Measurements from ENCODE around the gene RGS13. TPM values are rescaled to one million over a fixed set of nuclear protein-coding genes. Genes with fewer than 3 reads are reported as not detected.

The RGS13 gene
- total RNA-seq, 2 donors from 2014 or later, result 1.0 to 1.1 TPM

DNA sequence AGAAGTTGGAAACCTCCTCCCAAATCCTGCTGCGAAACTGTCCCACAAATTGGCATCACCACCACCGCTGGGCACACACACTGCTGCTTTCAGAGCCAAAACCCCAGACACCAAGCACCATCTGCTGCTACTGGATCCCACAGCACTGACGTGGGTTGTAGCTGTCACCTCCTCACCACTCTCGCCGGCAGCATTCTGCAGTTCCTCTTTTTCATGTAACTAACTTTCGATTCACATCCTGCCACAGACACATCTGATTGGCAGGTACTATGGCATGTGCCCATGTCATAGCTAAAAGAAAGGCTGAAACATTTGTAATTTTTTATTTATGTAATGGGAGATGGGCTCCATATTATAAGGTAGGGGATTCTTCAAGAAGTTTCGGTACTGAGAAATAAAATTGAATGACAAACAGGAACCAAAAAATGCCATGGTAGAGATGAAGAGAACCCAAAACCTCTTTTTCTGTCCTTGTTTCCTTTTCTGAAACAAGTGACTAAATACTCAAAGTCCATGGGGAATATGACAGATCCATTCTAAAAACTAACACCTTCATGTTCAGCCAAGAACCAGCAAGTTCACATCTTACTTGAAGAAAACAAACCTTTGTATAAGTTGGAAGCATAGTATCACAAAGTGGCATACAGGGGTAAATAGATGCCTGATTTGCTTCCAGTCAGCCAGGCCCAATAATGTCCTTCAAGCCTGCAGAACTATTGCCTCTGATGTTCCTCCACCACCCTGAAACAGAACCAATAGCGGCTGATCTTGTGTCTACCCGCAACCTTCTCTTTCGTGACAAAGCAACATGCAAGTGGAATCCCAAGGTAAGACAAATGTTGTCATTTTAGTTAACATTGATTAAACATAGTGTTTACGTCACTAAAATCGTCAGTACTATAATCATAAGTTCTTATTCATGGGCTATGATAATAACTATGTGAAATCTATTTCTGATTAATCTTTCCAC lies 26.6 kb upstream of the RGS13 start:
- H3K9ac ChIP-seq (ENCODE audit: low read depth in 2 of 2, low read length in 2 of 2), result no peak overlapping the region
- TF ChIP-seq, protein P1, sequence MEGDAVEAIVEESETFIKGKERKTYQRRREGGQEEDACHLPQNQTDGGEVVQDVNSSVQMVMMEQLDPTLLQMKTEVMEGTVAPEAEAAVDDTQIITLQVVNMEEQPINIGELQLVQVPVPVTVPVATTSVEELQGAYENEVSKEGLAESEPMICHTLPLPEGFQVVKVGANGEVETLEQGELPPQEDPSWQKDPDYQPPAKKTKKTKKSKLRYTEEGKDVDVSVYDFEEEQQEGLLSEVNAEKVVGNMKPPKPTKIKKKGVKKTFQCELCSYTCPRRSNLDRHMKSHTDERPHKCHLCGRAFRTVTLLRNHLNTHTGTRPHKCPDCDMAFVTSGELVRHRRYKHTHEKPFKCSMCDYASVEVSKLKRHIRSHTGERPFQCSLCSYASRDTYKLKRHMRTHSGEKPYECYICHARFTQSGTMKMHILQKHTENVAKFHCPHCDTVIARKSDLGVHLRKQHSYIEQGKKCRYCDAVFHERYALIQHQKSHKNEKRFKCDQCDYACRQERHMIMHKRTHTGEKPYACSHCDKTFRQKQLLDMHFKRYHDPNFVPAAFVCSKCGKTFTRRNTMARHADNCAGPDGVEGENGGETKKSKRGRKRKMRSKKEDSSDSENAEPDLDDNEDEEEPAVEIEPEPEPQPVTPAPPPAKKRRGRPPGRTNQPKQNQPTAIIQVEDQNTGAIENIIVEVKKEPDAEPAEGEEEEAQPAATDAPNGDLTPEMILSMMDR (IDR thresholded peaks at IDR 0.05), result no peak
- H3K27ac ChIP-seq, result no peak overlapping the region
- no peak overlapping the region for H3K4me3 ChIP-seq
- no peaks in the 10 kb centered on the region for H3K9me3 ChIP-seq
- intact Hi-C loops (cut with DNase I), result loop anchor here (5.0 kb wide), 1 partner anchor 132 kb away; no protein-coding TSS in a partner anchor
- H3K27me3 ChIP-seq, result no peaks in the 10 kb centered on the region
- no peaks in the 10 kb centered on the region for H3K4me1 ChIP-seq
- H3K36me3 ChIP-seq, result no peaks in the 10 kb centered on the region
- DNase-seq, result peak; percentile 50

DNA sequence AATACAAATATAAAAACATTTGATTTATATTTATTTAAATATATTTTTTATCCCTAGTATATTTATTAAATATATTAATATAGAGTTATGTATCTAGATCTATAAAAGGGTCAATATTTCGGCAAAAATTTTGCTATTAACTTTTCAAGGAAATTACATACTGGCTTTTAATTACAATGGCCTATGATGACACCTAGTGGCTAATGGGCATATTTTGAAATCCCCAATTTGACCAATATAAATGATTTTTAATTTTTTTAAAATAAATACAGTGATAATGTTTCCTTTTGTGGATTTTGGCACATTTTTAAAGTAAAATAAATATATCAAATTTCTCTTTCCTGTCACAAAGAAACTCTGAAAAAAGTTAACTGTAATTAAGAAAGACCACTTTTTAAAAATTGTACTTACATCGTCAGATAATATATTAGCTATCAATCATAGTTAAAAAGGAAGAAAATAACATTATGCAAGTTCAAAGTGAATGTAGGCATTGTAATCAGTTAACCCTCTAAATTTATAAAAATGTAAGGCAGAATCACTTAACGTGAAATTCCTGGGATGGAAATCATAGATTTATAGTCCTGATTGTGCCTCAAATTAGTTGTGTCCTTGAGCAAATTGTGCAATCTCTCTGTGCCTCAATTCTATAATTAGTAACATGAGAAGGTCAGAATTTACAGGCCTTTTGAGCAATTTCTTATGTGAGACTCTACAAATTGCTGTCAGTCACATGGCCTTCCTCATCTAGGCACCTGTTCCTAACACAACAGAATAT lies 25.6 kb upstream of the RGS13 start:
- intact Hi-C loops (cut with DNase I), result no loop called here

DNA sequence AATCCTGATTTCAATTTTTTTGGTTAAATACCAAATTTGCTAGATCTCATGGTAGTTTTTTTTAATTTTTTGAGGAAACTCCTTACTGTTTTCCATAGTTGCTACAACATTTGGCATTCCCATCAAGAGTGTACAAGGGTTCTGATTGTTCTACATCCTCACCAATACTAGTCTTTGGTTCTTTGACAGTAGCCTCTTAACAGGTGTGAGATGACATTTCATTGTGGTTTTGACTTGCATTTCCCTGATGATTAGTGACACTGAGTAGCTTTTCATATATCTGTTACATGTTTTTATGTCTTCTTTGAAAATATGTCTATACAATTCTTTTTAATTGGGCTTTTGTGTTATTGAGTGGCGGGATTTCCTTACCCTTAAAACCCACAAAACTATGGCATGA lies 20.9 kb upstream of the RGS13 start:
- no peak overlapping the region for H3K4me3 ChIP-seq
- intact Hi-C loops (cut with DNase I), result no loop called here
- H3K27ac ChIP-seq, result no peak overlapping the region
- no peaks in the 10 kb centered on the region for H3K27me3 ChIP-seq
- H3K9ac ChIP-seq (ENCODE audit: low read depth in 2 of 2, low read length in 2 of 2), result no peak overlapping the region
- no peaks in the 10 kb centered on the region for H3K4me1 ChIP-seq
- no peaks in the 10 kb centered on the region for H3K9me3 ChIP-seq
- DNase-seq, result no peak
- TF ChIP-seq, protein P1 (IDR thresholded peaks at IDR 0.05), result no peak
- no peaks in the 10 kb centered on the region for H3K36me3 ChIP-seq

More for the DNA sequence above, 25.6 kb upstream of the RGS13 start:
- Histone ChIP-seq H3K4me3 (no peak overlapping the region), H3K27me3 (no peaks in the 10 kb centered on the region), H3K27ac (no peak overlapping the region), H3K9ac (ENCODE audit: low read depth in 2 of 2, low read length in 2 of 2) (no peak overlapping the region), H3K4me1 (no peaks in the 10 kb centered on the region), H3K36me3 (no peaks in the 10 kb centered on the region), H3K9me3 (no peaks in the 10 kb centered on the region)
- DNase-seq, result no peak
- TF ChIP-seq, protein P1 (IDR thresholded peaks at IDR 0.05), result peak; percentile 46

DNA sequence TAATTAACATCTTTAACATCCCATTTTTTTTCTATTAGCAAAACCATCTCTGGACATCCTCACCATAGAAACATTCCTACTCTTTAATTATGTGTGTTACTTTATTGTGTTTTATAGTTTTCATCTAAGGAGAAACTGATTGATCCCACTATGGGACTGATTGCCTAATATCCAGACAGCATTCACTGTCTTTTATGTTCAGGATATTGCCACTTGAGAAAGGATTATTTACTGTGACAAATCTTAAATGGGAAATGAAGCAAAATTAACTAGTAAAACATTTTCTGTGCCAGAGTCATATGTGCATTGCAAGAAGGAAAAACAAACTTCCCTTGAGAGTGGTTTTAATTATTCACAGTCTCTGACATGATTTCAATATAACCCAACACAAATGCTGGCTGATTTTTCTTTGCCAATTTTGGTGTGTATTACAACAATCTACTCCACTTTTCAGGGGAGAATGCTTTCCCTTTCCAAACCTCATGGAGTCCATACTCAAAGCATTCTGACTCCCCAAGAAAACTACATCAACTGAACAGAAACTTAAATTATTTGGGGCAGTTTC lies 15.8 kb upstream of the RGS13 start:
- Histone ChIP-seq H3K27me3 (no peaks in the 10 kb centered on the region), H3K9ac (ENCODE audit: low read depth in 2 of 2, low read length in 2 of 2) (no peak overlapping the region), H3K36me3 (no peaks in the 10 kb centered on the region), H3K4me3 (no peak overlapping the region), H3K27ac (no peak overlapping the region), H3K4me1 (no peaks in the 10 kb centered on the region), H3K9me3 (no peaks in the 10 kb centered on the region)
- intact Hi-C loops (cut with DNase I), result no loop called here
- TF ChIP-seq, protein P1 (IDR thresholded peaks at IDR 0.05), result no peak
- no peak for DNase-seq

All from colonic mucosa (tissue), 4 donors.